ENCODE results near the gene OVCA2.
A peak's percentile ranks its signal among the peaks of the same experiment; 100 is the strongest.

The OVCA2 gene

GRCh38 chr17:2034806-2035540 is 6.8 kb upstream of the OVCA2 start:
- no peak for DNase-seq

GRCh38 chr17:2035541-2036488 is 6.0 kb upstream of the OVCA2 start:
- no peak for DNase-seq

GRCh38 chr17:2037155-2037554 is 4.7 kb upstream of the OVCA2 start:
- no peak for DNase-seq

- DNase-seq = no peak
Observed at GRCh38 chr17:2040219-2040827, 1.5 kb upstream of the OVCA2 start.

- no peak for DNase-seq
Observed at GRCh38 chr17:2040942-2041560, 771 bp upstream of the OVCA2 start.

GRCh38 chr17:2042390-2042847 is 597 bp downstream of the OVCA2 start:
- no peak for DNase-seq

GRCh38 chr17:2042933-2043332 is 1.1 kb downstream of the OVCA2 start:
- no peak for DNase-seq

GRCh38 chr17:2043785-2044184 is 2.0 kb downstream of the OVCA2 start:
- peak; percentile 48 for DNase-seq

- DNase-seq = no peak
Observed at GRCh38 chr17:2044263-2044894, 2.6 kb downstream of the OVCA2 start.

GRCh38 chr17:2047590-2047989 is 5.8 kb downstream of the OVCA2 start:
- DNase-seq = no peak

- DNase-seq = no peak
Observed at GRCh38 chr17:2048805-2049204, 7.0 kb downstream of the OVCA2 start.

GRCh38 chr17:2049333-2050299 is 7.8 kb downstream of the OVCA2 start:
- DNase-seq = peak; percentile 56

- DNase-seq = no peak
Observed at GRCh38 chr17:2050300-2051060, 8.7 kb downstream of the OVCA2 start.

- no peak for DNase-seq
Observed at GRCh38 chr17:2051061-2051932, 9.5 kb downstream of the OVCA2 start.

GRCh38 chr17:2051933-2052559 is 10.2 kb downstream of the OVCA2 start:
- DNase-seq = no peak

- DNase-seq = no peak
Observed at GRCh38 chr17:2053380-2054261, 11.8 kb downstream of the OVCA2 start.

- no peak for DNase-seq
Observed at GRCh38 chr17:2054262-2054511, 12.4 kb downstream of the OVCA2 start.
